HEK293 (cell line): ENCODE measurements around the gene PNLIPRP1.

ENCODE experiments used
- CTCF ChIA-PET: fragments of 350-600 bp; formaldehyde crosslinking; extraction: SDS; loops from one replicate; lab custom pipeline; 2021; ENCODE audit warnings: antibody characterized with exemption; lab: Yijun Ruan, JAX
- POLR2A ChIA-PET: fragments of 300-600 bp; formaldehyde crosslinking; extraction: SDS; loops from one replicate; lab custom pipeline; 2020; ENCODE audit warnings: antibody characterized with exemption, inconsistent platforms; lab: Yijun Ruan, JAX
- H3K27ac ChIP-seq: fragments of 200-500 bp; sonication (Bioruptor generic); 2 replicates; pipeline ENCODE4 v1.5.1; 2014; ENCODE audit warnings: low read depth, low read length, control low read depth, inconsistent platforms; ENCODE audit errors: extremely low read depth
- H3K36me3 ChIP-seq, 2 experiments: fragments of 200-500 bp in 1 of 2; sonication (Bioruptor generic) in 1 of 2; 1 replicate in 1 of 2; 2 replicates in 1 of 2; pipeline ENCODE4 v1.5.1; 2014 to 2017; ENCODE audit warnings: inconsistent platforms in 2 of 2, low read length in 2 of 2; ENCODE audit not compliant: control insufficient read depth in 2 of 2, insufficient read depth in 1 of 2
- H3K4me1 ChIP-seq: fragments of 200-500 bp; sonication (Bioruptor generic); 2 replicates; pipeline ENCODE4 v1.5.1; 2014; ENCODE audit warnings: mild to moderate bottlenecking, low read length, inconsistent platforms; ENCODE audit not compliant: control insufficient read depth, insufficient read depth
- H3K4me3 ChIP-seq: 2 replicates; pipeline ENCODE4 v1.5.1; 2011; ENCODE audit warnings: low read depth, mild to moderate bottlenecking, control low read depth, low read length, moderate library complexity
- H3K9me3 ChIP-seq: fragments of 200-500 bp; sonication (Bioruptor generic); 2 replicates; pipeline ENCODE4 v1.5.1; 2014; ENCODE audit warnings: low read depth, low read length, inconsistent platforms; ENCODE audit not compliant: control insufficient read depth, insufficient read depth
- BCL11B ChIP-seq: fragments of 450-650 bp; formaldehyde crosslinking; IDR thresholded peaks from 2 replicates; pipeline ENCODE4 v1.5.1; 2016; ENCODE audit warnings: low read depth, missing biosample characterization, missing genetic modification characterization
- SETDB1 ChIP-seq: IDR thresholded peaks from one replicate; pipeline ENCODE4 v1.6.1; 2017; ENCODE audit warnings: mild to moderate bottlenecking, low read length, moderate library complexity, mixed read lengths; ENCODE audit not compliant: insufficient read length
- SP2 ChIP-seq: fragments of 450-650 bp; formaldehyde crosslinking; IDR thresholded peaks from 2 replicates; pipeline ENCODE4 v1.5.1; 2016; ENCODE audit warnings: missing biosample characterization, missing genetic modification characterization
- ZNF138 ChIP-seq: fragments of 450-650 bp; formaldehyde crosslinking; IDR thresholded peaks from 2 replicates; pipeline ENCODE4 v1.5.1; 2016; ENCODE audit warnings: missing biosample characterization, missing genetic modification characterization, borderline replicate concordance
- ZNF146 ChIP-seq: fragments of 450-650 bp; formaldehyde crosslinking; IDR thresholded peaks from 2 replicates; pipeline ENCODE4 v1.5.1; 2016; ENCODE audit warnings: missing biosample characterization, missing genetic modification characterization
- ZNF23 ChIP-seq: fragments of 450-650 bp; formaldehyde crosslinking; IDR thresholded peaks from 2 replicates; pipeline ENCODE4 v1.5.1; 2016; ENCODE audit warnings: missing biosample characterization, missing genetic modification characterization, borderline replicate concordance
- ZNF658 ChIP-seq: fragments of 450-650 bp; formaldehyde crosslinking; IDR thresholded peaks from 2 replicates; pipeline ENCODE4; 2016; ENCODE audit warnings: missing biosample characterization, missing genetic modification characterization
- ZNF776 ChIP-seq: fragments of 450-650 bp; formaldehyde crosslinking; IDR thresholded peaks from 2 replicates; pipeline ENCODE4 v1.5.0; 2017; ENCODE audit warnings: missing biosample characterization, missing genetic modification characterization, borderline replicate concordance
- ZXDB ChIP-seq: fragments of 450-650 bp; formaldehyde crosslinking; IDR thresholded peaks from 2 replicates; pipeline ENCODE4 v1.5.1; 2016; ENCODE audit warnings: missing biosample characterization, missing genetic modification characterization
- TF ChIP-seq, protein P1 (sequence below): fragments of 450-650 bp; formaldehyde crosslinking; conservative IDR thresholded peaks from 2 replicates; pipeline ENCODE4 v1.5.1; 2016; ENCODE audit warnings: low read depth, missing biosample characterization, missing genetic modification characterization
- TF ChIP-seq, protein P2 (sequence below): fragments of 450-650 bp; formaldehyde crosslinking; IDR thresholded peaks from 2 replicates; pipeline ENCODE4 v1.5.1; 2016; ENCODE audit warnings: missing biosample characterization, missing genetic modification characterization

Gene PNLIPRP1

DNA sequence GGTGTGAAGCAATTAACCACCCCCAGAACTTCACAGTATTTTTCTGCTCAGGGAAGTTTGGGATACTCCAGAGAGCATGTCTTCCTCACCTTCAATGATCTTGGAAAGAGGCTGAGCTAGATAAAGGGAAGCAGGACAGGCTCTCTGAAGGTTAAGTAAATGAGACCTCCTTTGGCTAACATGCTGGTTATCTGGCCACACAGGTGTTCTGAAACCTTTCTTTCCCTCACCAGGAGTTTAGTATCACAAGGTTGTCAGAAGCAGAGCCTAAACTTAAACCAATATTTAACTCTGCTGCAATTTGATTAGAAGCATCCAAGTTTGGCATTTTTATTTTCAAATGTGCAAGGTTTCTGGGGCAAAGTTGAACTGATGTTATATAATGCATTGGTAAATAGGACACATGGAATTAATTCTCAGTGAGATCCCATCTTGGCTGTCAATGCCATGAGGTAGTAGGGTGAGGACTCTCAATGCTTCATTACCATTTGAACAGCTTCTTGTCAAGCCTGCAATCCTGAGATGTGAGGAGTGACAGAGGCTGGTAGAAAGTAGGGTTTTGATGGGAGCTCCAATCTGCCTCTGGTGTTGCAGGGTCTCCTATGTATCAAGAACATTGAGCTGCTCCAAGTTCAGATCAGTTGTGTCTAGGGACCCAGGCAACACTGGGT lies 48.6 kb upstream of the PNLIPRP1 start (continued):
- TF ChIP-seq, protein P1, sequence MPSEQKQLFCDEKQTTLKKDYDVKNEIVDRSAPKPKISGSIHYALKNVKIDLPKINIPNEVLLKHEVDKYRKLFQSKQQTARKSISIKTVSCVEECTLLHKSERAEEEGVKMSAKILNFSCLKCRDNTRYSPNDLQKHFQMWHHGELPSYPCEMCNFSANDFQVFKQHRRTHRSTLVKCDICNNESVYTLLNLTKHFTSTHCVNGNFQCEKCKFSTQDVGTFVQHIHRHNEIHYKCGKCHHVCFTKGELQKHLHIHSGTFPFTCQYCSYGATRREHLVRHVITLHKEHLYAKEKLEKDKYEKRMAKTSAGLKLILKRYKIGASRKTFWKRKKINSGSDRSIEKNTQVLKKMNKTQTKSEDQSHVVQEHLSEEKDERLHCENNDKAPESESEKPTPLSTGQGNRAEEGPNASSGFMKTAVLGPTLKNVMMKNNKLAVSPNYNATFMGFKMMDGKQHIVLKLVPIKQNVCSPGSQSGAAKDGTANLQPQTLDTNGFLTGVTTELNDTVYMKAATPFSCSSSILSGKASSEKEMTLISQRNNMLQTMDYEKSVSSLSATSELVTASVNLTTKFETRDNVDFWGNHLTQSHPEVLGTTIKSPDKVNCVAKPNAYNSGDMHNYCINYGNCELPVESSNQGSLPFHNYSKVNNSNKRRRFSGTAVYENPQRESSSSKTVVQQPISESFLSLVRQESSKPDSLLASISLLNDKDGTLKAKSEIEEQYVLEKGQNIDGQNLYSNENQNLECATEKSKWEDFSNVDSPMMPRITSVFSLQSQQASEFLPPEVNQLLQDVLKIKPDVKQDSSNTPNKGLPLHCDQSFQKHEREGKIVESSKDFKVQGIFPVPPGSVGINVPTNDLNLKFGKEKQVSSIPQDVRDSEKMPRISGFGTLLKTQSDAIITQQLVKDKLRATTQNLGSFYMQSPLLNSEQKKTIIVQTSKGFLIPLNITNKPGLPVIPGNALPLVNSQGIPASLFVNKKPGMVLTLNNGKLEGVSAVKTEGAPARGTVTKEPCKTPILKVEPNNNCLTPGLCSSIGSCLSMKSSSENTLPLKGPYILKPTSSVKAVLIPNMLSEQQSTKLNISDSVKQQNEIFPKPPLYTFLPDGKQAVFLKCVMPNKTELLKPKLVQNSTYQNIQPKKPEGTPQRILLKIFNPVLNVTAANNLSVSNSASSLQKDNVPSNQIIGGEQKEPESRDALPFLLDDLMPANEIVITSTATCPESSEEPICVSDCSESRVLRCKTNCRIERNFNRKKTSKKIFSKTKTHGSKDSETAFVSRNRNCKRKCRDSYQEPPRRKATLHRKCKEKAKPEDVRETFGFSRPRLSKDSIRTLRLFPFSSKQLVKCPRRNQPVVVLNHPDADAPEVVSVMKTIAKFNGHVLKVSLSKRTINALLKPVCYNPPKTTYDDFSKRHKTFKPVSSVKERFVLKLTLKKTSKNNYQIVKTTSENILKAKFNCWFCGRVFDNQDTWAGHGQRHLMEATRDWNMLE (tag by site-specific recombination) = no peak
- TF ChIP-seq, protein P2, sequence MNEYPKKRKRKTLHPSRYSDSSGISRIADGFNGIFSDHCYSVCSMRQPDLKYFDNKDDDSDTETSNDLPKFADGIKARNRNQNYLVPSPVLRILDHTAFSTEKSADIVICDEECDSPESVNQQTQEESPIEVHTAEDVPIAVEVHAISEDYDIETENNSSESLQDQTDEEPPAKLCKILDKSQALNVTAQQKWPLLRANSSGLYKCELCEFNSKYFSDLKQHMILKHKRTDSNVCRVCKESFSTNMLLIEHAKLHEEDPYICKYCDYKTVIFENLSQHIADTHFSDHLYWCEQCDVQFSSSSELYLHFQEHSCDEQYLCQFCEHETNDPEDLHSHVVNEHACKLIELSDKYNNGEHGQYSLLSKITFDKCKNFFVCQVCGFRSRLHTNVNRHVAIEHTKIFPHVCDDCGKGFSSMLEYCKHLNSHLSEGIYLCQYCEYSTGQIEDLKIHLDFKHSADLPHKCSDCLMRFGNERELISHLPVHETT (tag by site-specific recombination) = no peak
- TF ChIP-seq ZXDB (tag by site-specific recombination) = no peak

DNA sequence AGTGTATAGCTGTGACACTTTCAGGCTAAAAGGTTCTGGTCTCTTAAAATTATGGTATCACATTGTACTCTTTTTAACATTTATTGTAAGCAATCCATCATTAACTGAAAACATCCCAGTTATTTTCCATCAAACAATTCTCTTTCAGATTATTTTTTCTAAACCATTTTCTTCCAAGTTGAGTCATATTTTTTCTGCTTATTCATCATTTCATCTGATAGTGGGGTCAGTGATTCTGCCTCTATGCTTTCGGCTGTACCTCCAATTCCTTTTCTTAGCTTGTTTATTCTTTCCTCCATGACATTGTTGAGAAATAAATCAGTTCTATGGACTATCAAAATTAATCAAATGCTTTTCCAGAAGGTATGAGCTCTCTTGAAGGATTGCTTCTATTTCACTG lies 45.6 kb upstream of the PNLIPRP1 start:
- no peak overlapping the region for H3K4me3 ChIP-seq
- no peak for TF ChIP-seq ZNF23 (tag by site-specific recombination)
- TF ChIP-seq ZNF146 = no peak
- TF ChIP-seq SETDB1 = no peak
- no peak for TF ChIP-seq ZNF776 (tag by site-specific recombination)
- TF ChIP-seq, protein P1 (tag by site-specific recombination) = no peak
- TF ChIP-seq ZNF138 (tag by site-specific recombination) = no peak
- no peak for TF ChIP-seq BCL11B (tag by site-specific recombination)
- no peak for TF ChIP-seq ZNF658 (tag by site-specific recombination)
- TF ChIP-seq SP2 (tag by site-specific recombination) = no peak
- H3K9me3 ChIP-seq = no peaks in the 10 kb centered on the region
- no peaks in the 10 kb centered on the region for H3K4me1 ChIP-seq
- ChIA-PET POLR2A (no interaction called here), CTCF (no interaction called here)
- H3K36me3 ChIP-seq = no peaks in the 10 kb centered on the region
- no peak overlapping the region for H3K27ac ChIP-seq
